HEK293 (cell line): Measurements from ENCODE around the gene PTPRK.
A peak's percentile ranks its signal among the peaks of the same experiment; 100 is the strongest.

Source experiments
- CTCF ChIA-PET: fragments of 350-600 bp; formaldehyde crosslinking; extraction: SDS; loops from one replicate; lab custom pipeline; 2021; ENCODE audit warnings: antibody characterized with exemption; lab: Yijun Ruan, JAX
- POLR2A ChIA-PET: fragments of 300-600 bp; formaldehyde crosslinking; extraction: SDS; loops from one replicate; lab custom pipeline; 2020; ENCODE audit warnings: antibody characterized with exemption, inconsistent platforms; lab: Yijun Ruan, JAX
- H3K27ac ChIP-seq: fragments of 200-500 bp; sonication (Bioruptor generic); 2 replicates; pipeline ENCODE4 v1.5.1; 2014; ENCODE audit warnings: low read depth, low read length, control low read depth, inconsistent platforms; ENCODE audit errors: extremely low read depth
- H3K36me3 ChIP-seq, 2 experiments: fragments of 200-500 bp in 1 of 2; sonication (Bioruptor generic) in 1 of 2; 1 replicate in 1 of 2; 2 replicates in 1 of 2; pipeline ENCODE4 v1.5.1; 2014 to 2017; ENCODE audit warnings: inconsistent platforms in 2 of 2, low read length in 2 of 2; ENCODE audit not compliant: control insufficient read depth in 2 of 2, insufficient read depth in 1 of 2
- H3K4me1 ChIP-seq: fragments of 200-500 bp; sonication (Bioruptor generic); 2 replicates; pipeline ENCODE4 v1.5.1; 2014; ENCODE audit warnings: mild to moderate bottlenecking, low read length, inconsistent platforms; ENCODE audit not compliant: control insufficient read depth, insufficient read depth
- H3K4me3 ChIP-seq: 2 replicates; pipeline ENCODE4 v1.5.1; 2011; ENCODE audit warnings: low read depth, mild to moderate bottlenecking, control low read depth, low read length, moderate library complexity
- H3K9me3 ChIP-seq: fragments of 200-500 bp; sonication (Bioruptor generic); 2 replicates; pipeline ENCODE4 v1.5.1; 2014; ENCODE audit warnings: low read depth, low read length, inconsistent platforms; ENCODE audit not compliant: control insufficient read depth, insufficient read depth
- ATF2 ChIP-seq: fragments of 450-650 bp; formaldehyde crosslinking; IDR thresholded peaks from 2 replicates; pipeline ENCODE4 v1.5.1; 2016; ENCODE audit warnings: missing biosample characterization, missing genetic modification characterization, low read depth
- BCL11A ChIP-seq: fragments of 450-650 bp; formaldehyde crosslinking; IDR thresholded peaks from 2 replicates; pipeline ENCODE4 v1.5.1; 2016; ENCODE audit warnings: low read depth, missing biosample characterization, missing genetic modification characterization
- BCL11B ChIP-seq: fragments of 450-650 bp; formaldehyde crosslinking; IDR thresholded peaks from 2 replicates; pipeline ENCODE4 v1.5.1; 2016; ENCODE audit warnings: low read depth, missing biosample characterization, missing genetic modification characterization
- GLIS2 ChIP-seq: fragments of 450-650 bp; formaldehyde crosslinking; IDR thresholded peaks from 2 replicates; pipeline ENCODE4 v1.5.1; 2016; ENCODE audit warnings: missing biosample characterization, missing genetic modification characterization
- MZF1 ChIP-seq: fragments of 450-650 bp; formaldehyde crosslinking; IDR thresholded peaks from 2 replicates; pipeline ENCODE4 v1.5.1; 2017; ENCODE audit warnings: missing biosample characterization, missing genetic modification characterization, borderline replicate concordance
- TSHZ1 ChIP-seq: fragments of 450-650 bp; formaldehyde crosslinking; IDR thresholded peaks from 2 replicates; pipeline ENCODE4 v1.5.1; 2016; ENCODE audit warnings: missing biosample characterization, missing genetic modification characterization, borderline replicate concordance
- ZBTB1 ChIP-seq: fragments of 450-650 bp; formaldehyde crosslinking; IDR thresholded peaks from 2 replicates; pipeline ENCODE4 v1.5.1; 2016; ENCODE audit warnings: missing biosample characterization, missing genetic modification characterization
- ZFHX2 ChIP-seq: fragments of 450-650 bp; formaldehyde crosslinking; conservative IDR thresholded peaks from 2 replicates; pipeline ENCODE4 v1.5.1; 2016; ENCODE audit warnings: missing biosample characterization, missing genetic modification characterization
- ZNF202 ChIP-seq: fragments of 450-650 bp; formaldehyde crosslinking; IDR thresholded peaks from 2 replicates; pipeline ENCODE4 v1.5.1; 2016; ENCODE audit warnings: missing biosample characterization, missing genetic modification characterization, borderline replicate concordance
- ZNF521 ChIP-seq: fragments of 450-650 bp; formaldehyde crosslinking; IDR thresholded peaks from 2 replicates; pipeline ENCODE4 v1.5.1; 2017; ENCODE audit warnings: missing biosample characterization, mild to moderate bottlenecking, missing genetic modification characterization
- ZNF560 ChIP-seq: fragments of 450-650 bp; formaldehyde crosslinking; IDR thresholded peaks from 2 replicates; pipeline ENCODE4 v1.5.1; 2017; ENCODE audit warnings: missing biosample characterization, missing genetic modification characterization, borderline replicate concordance
- ZNF624 ChIP-seq: fragments of 450-650 bp; formaldehyde crosslinking; IDR thresholded peaks from 2 replicates; pipeline ENCODE4 v1.5.1; 2017; ENCODE audit warnings: missing biosample characterization, missing genetic modification characterization
- ZNF776 ChIP-seq: fragments of 450-650 bp; formaldehyde crosslinking; IDR thresholded peaks from 2 replicates; pipeline ENCODE4 v1.5.0; 2017; ENCODE audit warnings: missing biosample characterization, missing genetic modification characterization, borderline replicate concordance
- ZSCAN4 ChIP-seq: fragments of 450-650 bp; formaldehyde crosslinking; IDR thresholded peaks from 2 replicates; pipeline ENCODE4 v1.5.1; 2017; ENCODE audit warnings: missing biosample characterization, missing genetic modification characterization
- TF ChIP-seq, protein P1 (sequence below): fragments of 450-650 bp; formaldehyde crosslinking; IDR thresholded peaks from 2 replicates; pipeline ENCODE4 v1.5.1; 2016; ENCODE audit warnings: missing biosample characterization, missing genetic modification characterization
- TF ChIP-seq, protein P2 (sequence below): fragments of 450-650 bp; formaldehyde crosslinking; IDR thresholded peaks from 2 replicates; pipeline ENCODE4 v1.5.1; 2017; ENCODE audit warnings: missing biosample characterization, mild to moderate bottlenecking, missing genetic modification characterization, moderate library complexity
- TF ChIP-seq, protein P3 (sequence below): fragments of 450-650 bp; formaldehyde crosslinking; IDR thresholded peaks from 2 replicates; pipeline ENCODE4 v1.5.1; 2016; ENCODE audit warnings: missing biosample characterization, missing genetic modification characterization

The PTPRK gene

GRCh38 chr6:128284128-128284527 is 236.3 kb downstream of the PTPRK start:
- CTCF ChIA-PET: no interaction called here
- POLR2A ChIA-PET: no interaction called here
- TF ChIP-seq ZNF624: no peak
- no peak for TF ChIP-seq ZNF521
- TF ChIP-seq ZNF776 (tag by site-specific recombination): no peak
- no peak for TF ChIP-seq BCL11B (tag by site-specific recombination)
- TF ChIP-seq ZFHX2 (tag by site-specific recombination): 0 out of 2 replicates have a peak, but pooled peaks have one; percentile 6
- TF ChIP-seq ZNF202 (tag by site-specific recombination): no peak
- no peak for TF ChIP-seq MZF1 (tag by site-specific recombination)
- no peak for TF ChIP-seq TSHZ1
- TF ChIP-seq, protein P1, sequence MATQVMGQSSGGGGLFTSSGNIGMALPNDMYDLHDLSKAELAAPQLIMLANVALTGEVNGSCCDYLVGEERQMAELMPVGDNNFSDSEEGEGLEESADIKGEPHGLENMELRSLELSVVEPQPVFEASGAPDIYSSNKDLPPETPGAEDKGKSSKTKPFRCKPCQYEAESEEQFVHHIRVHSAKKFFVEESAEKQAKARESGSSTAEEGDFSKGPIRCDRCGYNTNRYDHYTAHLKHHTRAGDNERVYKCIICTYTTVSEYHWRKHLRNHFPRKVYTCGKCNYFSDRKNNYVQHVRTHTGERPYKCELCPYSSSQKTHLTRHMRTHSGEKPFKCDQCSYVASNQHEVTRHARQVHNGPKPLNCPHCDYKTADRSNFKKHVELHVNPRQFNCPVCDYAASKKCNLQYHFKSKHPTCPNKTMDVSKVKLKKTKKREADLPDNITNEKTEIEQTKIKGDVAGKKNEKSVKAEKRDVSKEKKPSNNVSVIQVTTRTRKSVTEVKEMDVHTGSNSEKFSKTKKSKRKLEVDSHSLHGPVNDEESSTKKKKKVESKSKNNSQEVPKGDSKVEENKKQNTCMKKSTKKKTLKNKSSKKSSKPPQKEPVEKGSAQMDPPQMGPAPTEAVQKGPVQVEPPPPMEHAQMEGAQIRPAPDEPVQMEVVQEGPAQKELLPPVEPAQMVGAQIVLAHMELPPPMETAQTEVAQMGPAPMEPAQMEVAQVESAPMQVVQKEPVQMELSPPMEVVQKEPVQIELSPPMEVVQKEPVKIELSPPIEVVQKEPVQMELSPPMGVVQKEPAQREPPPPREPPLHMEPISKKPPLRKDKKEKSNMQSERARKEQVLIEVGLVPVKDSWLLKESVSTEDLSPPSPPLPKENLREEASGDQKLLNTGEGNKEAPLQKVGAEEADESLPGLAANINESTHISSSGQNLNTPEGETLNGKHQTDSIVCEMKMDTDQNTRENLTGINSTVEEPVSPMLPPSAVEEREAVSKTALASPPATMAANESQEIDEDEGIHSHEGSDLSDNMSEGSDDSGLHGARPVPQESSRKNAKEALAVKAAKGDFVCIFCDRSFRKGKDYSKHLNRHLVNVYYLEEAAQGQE: no peak
- no peak for TF ChIP-seq ZNF560 (tag by site-specific recombination)
- TF ChIP-seq ZSCAN4 (tag by site-specific recombination): no peak
- TF ChIP-seq, protein P2, sequence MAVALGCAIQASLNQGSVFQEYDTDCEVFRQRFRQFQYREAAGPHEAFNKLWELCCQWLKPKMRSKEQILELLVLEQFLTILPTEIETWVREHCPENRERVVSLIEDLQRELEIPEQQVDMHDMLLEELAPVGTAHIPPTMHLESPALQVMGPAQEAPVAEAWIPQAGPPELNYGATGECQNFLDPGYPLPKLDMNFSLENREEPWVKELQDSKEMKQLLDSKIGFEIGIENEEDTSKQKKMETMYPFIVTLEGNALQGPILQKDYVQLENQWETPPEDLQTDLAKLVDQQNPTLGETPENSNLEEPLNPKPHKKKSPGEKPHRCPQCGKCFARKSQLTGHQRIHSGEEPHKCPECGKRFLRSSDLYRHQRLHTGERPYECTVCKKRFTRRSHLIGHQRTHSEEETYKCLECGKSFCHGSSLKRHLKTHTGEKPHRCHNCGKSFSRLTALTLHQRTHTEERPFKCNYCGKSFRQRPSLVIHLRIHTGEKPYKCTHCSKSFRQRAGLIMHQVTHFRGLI: 0 out of 2 replicates have a peak, but pooled peaks have one; percentile 38
- TF ChIP-seq BCL11A (tag by site-specific recombination): no peak
- no peak for TF ChIP-seq GLIS2 (tag by site-specific recombination)
- no peak for TF ChIP-seq ATF2
- TF ChIP-seq ZBTB1 (tag by site-specific recombination): no peak
- TF ChIP-seq, protein P3, sequence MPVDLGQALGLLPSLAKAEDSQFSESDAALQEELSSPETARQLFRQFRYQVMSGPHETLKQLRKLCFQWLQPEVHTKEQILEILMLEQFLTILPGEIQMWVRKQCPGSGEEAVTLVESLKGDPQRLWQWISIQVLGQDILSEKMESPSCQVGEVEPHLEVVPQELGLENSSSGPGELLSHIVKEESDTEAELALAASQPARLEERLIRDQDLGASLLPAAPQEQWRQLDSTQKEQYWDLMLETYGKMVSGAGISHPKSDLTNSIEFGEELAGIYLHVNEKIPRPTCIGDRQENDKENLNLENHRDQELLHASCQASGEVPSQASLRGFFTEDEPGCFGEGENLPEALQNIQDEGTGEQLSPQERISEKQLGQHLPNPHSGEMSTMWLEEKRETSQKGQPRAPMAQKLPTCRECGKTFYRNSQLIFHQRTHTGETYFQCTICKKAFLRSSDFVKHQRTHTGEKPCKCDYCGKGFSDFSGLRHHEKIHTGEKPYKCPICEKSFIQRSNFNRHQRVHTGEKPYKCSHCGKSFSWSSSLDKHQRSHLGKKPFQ: no peak
- no peaks in the 10 kb centered on the region for H3K36me3 ChIP-seq
- H3K4me3 ChIP-seq: no peak overlapping the region
- H3K27ac ChIP-seq: no peak overlapping the region
- H3K4me1 ChIP-seq: peaks cover 12% of the 10 kb centered on the region; the same call in 1 of the 2 replicates
- H3K9me3 ChIP-seq: no peaks in the 10 kb centered on the region
